ENCODE data around the gene MCF2L. TPM values are rescaled to one million over a fixed set of nuclear protein-coding genes. Genes with fewer than 3 reads are reported as not detected.
A peak's percentile ranks its signal among the peaks of the same experiment; 100 is the strongest.

MCF2L gene
- total and polyA plus RNA-seq, 4 donors: 21.0 to 78.7 (median 35.9) TPM

DNA sequence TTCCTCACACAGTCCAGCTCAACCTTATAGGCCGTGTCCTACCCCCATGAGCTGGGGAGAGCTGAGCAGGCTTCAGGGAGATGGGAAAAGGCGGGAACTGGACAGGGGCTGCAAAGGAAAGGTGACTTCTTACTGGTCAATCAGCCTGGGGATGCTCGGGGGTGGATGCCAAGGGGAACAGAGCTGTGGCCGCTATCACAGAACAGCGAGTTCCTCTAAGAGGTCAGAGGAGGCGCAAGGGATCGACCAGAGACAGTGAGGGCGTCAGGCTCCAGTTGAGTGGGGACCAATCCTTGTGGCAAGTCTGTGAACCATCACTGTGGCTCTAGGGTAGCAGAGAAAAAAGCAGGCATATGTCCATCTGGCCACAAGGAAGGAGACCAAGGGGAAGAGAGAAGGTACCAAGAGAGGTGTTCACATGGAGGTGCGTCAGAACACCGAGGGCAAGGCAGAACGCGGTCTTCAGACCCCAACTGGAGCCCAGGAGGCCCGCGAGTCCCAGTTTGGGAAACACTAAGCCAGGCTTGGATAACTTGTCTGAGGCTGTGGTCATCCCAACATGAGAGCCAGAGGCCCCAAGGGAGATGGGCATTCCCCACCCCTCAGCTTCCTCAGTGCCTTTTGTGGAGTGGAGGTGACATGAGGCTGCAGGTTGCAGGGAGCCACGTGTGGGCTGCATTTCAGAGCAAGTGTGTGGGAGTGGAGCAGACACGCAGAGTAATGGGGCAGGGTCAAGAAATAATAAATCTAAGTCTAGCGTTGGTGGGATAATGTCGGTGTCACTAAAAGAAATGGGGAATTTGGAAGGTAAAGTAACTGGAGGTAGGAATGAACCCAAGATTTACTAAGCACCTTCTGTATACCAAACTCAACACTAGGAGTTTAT is 157.5 kb downstream of the MCF2L start:
- peak in 1 of 3 donors; percentile 7 for DNase-seq

GRCh38 chr13:113129480-113129879 is 160.5 kb downstream of the MCF2L start:
- no peak for ATAC-seq (ENCODE audit: insufficient read depth, low FRiP score)
- H3K9ac ChIP-seq (ENCODE audit: insufficient read depth in 1 of 2, low read length in 2 of 2): no peak overlapping the region
- TF ChIP-seq CTCF (IDR thresholded peaks at IDR 0.05; ENCODE audit: control extremely low read depth, extremely low read depth): no peak
- WGBS, 2 donors: 74 to 77% methylated on average over 27 of the region's 27 CpGs
- peaks cover 0 to 5% (median 0%) of the 10 kb centered on the region in 5 donors for H3K4me1 ChIP-seq (ENCODE audit: control insufficient read depth in 5 of 5, insufficient read depth in 5 of 5, low read length in 5 of 5)
- H3K27ac ChIP-seq (ENCODE audit: low read depth in 1 of 2, low read length in 1 of 2): no peak overlapping the region
- H3K27me3 ChIP-seq (ENCODE audit: control insufficient read depth in 3 of 3, insufficient read depth in 3 of 3, low read length in 2 of 3): peaks cover 0 to 2% (median 0%) of the 10 kb centered on the region in 3 donors
- peaks cover 0 to 3% (median 2%) of the 10 kb centered on the region in 4 donors for H3K36me3 ChIP-seq (ENCODE audit: control insufficient read depth in 4 of 4, insufficient read depth in 4 of 4, low read length in 4 of 4)
- peaks cover 0 to 10% (median 0%) of the 10 kb centered on the region in 4 donors for H3K9me3 ChIP-seq (ENCODE audit: control insufficient read depth in 4 of 4, insufficient read depth in 3 of 4, low read length in 3 of 4)
- no peak for DNase-seq
- no peak overlapping the region for H3K4me3 ChIP-seq

More for the DNA sequence above, 157.5 kb downstream of the MCF2L start:
- Histone ChIP-seq H3K36me3 (ENCODE audit: control insufficient read depth in 4 of 4, insufficient read depth in 4 of 4, low read length in 4 of 4) (peaks cover 0 to 3% (median 2%) of the 10 kb centered on the region in 4 donors), H3K4me3 (no peak overlapping the region), H3K9ac (ENCODE audit: insufficient read depth in 1 of 2, low read length in 2 of 2) (no peak overlapping the region), H3K27ac (ENCODE audit: low read depth in 1 of 2, low read length in 1 of 2) (no peak overlapping the region), H3K4me1 (ENCODE audit: control insufficient read depth in 5 of 5, insufficient read depth in 5 of 5, low read length in 5 of 5) (peaks cover 0 to 24% (median 0%) of the 10 kb centered on the region in 5 donors), H3K27me3 (ENCODE audit: control insufficient read depth in 3 of 3, insufficient read depth in 3 of 3, low read length in 2 of 3) (no peaks in the 10 kb centered on the region), H3K9me3 (ENCODE audit: control insufficient read depth in 4 of 4, insufficient read depth in 3 of 4, low read length in 3 of 4) (peaks cover 0 to 10% (median 0%) of the 10 kb centered on the region in 4 donors)
- ATAC-seq (ENCODE audit: insufficient read depth, low FRiP score): no peak
- whole genome bisulfite sequencing, 2 donors: 88 to 90% methylated on average over 18 of the region's 18 CpGs
- TF ChIP-seq CTCF (IDR thresholded peaks at IDR 0.05; ENCODE audit: control extremely low read depth, extremely low read depth): no peak

GRCh38 chr13:113129921-113130750 is 161.1 kb downstream of the MCF2L start:
- ATAC-seq (ENCODE audit: insufficient read depth, low FRiP score) (no peak), DNase-seq (peak in 2 of 3 donors; percentile 37 to 38)
- H3K27me3 ChIP-seq (ENCODE audit: control insufficient read depth in 3 of 3, insufficient read depth in 3 of 3, low read length in 2 of 3): peaks cover 0 to 2% (median 0%) of the 10 kb centered on the region in 3 donors
- H3K4me3 ChIP-seq: no peak overlapping the region
- 38 to 41% methylated on average over 60 of the region's 60 CpGs for WGBS, 2 donors
- peaks cover 0 to 3% (median 2%) of the 10 kb centered on the region in 4 donors for H3K36me3 ChIP-seq (ENCODE audit: control insufficient read depth in 4 of 4, insufficient read depth in 4 of 4, low read length in 4 of 4)
- peaks cover 0 to 5% (median 0%) of the 10 kb centered on the region in 5 donors for H3K4me1 ChIP-seq (ENCODE audit: control insufficient read depth in 5 of 5, insufficient read depth in 5 of 5, low read length in 5 of 5)
- H3K27ac ChIP-seq (ENCODE audit: low read depth in 1 of 2, low read length in 1 of 2): no peak overlapping the region
- no peak overlapping the region for H3K9ac ChIP-seq (ENCODE audit: insufficient read depth in 1 of 2, low read length in 2 of 2)
- peaks cover 0 to 10% (median 0%) of the 10 kb centered on the region in 4 donors for H3K9me3 ChIP-seq (ENCODE audit: control insufficient read depth in 4 of 4, insufficient read depth in 3 of 4, low read length in 3 of 4)
- TF ChIP-seq CTCF (IDR thresholded peaks at IDR 0.05; ENCODE audit: control extremely low read depth, extremely low read depth): no peak

Data from lung (tissue), 12 donors.